C4-2B (cell line): ENCODE measurements around the gene NRARP.

Experiments
- CTCF ChIP-seq: fragments of 450-650 bp; conservative IDR thresholded peaks from 2 replicates; pipeline ENCODE4 v1.5.1; 2017; ENCODE audit warnings: mild to moderate bottlenecking
- ZFX ChIP-seq: fragments of 450-650 bp; IDR thresholded peaks from 2 replicates; pipeline ENCODE4 v1.6.1; 2017

DNA sequence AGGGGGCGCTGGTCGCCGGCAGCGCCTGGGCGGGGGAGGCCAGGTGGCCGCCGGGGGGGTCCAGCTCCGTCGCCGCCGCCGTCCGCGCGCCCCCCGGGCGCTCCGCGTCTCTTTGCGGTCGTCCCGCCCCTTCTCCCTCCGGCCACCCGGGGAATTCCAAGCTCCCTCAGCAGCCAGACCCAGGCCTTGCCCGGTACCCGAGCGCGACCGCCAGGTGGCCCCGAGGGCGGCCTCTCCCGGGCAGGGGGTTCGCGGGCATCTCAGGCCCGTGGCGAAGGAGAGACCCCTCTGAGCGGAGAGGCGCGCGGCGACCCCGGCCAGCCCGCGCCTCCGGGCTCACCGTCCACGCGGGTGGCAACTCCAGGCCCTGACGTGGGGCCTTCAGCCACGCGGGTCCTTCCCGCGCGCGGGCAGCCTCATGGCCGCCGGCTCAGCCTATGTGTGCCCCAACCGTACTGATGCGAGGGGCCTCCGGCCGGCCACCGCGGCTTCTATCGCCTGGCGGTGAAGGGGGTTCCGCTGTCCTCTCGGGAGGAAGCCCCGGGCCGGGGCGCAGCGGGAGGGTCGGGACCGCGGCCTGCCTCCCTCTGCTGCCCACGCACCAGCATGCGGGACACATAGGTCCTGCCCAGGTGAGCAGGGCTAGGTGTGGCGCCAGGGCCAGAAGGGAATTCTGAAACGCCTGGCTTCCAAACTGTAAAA lies 529 bp upstream of the NRARP start:
- TF ChIP-seq CTCF = peak; percentile 89
- peak; percentile 74; the same call in 1 of the 2 replicates for TF ChIP-seq ZFX
